Non-pigmented ciliary epithelial cell (primary cell): ENCODE results near the gene LRRK1.
A peak's percentile ranks its signal among the peaks of the same experiment; 100 is the strongest.
"Not testable (repeated sequence)": the region's sequence is repeated elsewhere in the genome, so short reads cannot be mapped to it uniquely, and the experiment has no call there.

Source experiments
- DNase-seq: peaks from one replicate; pipeline ENCODE4 v3.0.0-alpha.2; 2010; ENCODE audit warnings: low read depth

The LRRK1 gene

DNA sequence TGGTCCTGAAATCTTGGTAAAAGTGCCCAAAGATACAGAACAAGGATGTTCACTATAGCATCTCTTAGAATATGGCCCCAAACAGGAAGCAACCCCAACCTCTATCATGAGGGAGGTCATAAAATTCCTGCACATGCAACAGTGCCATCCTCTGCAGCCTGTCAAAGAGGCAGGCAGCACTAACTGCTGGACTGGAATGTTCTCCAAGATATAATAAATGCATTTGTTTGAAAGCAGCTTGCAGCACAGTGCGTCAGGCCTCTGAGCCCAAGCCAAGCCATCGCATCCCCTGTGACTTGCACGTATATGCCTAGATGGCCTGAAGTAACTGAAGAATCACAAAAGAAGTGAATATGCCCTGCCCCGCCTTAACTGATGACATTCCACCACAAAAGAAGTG, 153.1 kb downstream of the LRRK1 start:
- DNase-seq = not testable (repeated sequence)

DNA sequence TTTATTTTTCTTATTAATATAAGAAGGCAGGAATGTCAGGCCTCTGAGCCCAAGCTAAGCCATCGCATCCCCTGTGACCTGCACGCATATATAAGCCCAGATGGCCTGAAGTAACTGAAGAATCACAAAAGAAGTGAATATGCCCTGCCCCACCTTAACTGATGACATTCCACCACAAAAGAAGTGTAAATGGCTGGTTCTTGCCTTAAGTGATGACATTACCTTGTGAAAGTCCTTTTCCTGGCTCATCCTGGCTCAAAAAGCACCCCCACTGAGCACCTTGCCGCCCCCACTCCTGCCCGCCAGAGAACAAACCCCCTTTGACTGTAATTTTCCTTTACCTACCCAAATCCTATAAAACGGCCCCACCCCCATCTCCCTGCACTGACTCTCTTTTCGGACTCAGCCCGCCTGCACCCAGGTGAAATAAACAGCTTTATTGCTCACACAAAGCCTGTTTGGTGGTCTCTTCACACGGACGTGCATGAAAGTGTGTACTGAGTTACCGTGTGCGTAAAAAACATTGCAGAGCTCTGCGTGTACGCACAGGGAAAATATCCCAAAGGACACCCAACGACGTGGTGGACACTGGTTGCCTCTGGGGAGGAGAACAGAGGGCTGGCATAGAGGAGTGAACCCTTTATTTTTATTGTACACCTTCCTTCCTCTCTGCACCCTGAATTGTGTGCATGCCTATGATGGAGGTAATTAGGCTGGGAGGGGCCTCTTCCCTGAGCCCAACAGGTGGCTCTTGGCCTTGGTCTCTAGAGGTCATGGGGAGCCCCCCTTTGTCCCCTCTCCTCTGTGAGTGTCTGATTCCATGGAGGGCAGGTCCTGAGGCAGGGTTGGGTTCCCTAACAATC, 158.9 kb downstream of the LRRK1 start:
- not testable (repeated sequence) for DNase-seq

DNA sequence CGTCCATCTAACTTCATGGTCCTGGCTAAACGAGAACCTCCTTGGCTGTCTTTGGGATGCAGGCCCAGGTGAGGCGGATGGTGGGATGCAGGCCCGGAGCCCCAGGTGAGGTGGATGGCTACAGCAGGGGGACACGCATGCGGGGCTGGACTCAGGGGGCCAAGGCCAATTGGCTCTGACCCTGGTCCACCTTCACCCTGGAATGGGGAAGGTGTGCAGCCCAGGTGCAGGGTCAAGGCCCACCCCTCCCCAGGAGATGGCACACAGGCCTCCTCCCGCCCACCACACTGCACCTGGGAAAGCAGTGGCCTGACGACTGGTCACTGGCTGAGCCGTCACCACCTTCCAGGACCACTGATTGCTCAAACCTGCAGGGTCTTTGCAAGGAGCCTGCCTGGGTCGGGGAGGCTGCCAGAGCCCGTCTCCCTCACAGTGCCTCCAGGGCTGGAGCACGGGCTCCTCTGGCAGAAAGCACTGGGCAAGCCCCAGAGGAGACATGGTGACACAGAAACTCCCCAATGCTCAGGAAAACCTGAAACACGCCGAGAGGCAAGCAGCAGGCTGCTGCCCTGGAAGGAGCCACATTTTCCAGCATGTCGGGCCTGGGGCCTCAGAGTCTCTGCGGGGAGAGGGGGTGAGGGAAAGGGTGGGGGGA, 159.6 kb downstream of the LRRK1 start:
- DNase-seq = no peak

DNA sequence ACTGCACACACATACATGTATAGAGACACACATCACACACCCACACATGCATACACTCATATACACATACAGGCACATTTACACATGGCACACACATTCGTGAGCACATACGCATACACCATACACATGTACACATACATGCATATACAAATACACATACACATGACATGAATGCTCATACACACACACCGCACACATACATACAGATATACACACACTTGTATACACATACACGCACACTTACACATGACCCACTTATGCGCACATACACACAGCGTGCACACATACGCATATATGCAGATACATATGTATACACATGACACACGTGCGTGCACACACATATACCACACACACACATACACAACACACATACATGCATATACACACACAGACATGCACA, 162.7 kb downstream of the LRRK1 start:
- no peak for DNase-seq

DNA sequence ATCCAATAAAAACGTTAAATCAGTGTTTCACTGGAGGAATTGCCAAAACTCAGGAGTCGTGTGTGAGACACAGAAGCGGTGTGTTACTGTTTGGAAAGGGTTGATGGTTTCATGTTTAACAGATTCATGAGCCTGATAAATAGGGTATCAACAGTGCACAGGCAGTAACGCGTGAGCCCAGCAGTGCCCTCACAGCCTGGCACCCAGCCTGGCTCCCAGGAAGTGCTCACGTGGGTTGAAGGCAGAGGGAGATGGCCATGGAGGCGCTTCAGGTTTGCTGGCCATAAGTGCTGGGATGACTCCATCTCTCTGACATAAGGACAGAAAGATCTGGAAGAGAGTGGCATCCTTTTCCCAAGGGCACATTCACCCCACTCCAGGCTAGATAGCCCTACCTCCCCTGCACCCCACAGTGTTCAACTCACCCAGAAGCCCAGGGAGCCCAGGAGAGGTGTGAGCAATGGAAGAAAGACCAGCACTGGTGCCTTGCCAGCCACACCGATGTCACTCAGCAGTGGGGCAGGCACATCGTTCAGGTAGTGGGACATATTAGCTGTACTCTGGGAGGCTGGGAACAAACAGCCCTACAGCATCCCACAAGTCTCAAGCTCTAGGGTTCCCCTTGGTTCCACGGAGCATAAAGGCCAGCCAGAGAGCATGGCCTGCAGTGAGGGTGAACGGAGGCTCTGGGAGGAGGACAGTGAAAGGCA, 164.3 kb downstream of the LRRK1 start:
- DNase-seq = no peak

DNA sequence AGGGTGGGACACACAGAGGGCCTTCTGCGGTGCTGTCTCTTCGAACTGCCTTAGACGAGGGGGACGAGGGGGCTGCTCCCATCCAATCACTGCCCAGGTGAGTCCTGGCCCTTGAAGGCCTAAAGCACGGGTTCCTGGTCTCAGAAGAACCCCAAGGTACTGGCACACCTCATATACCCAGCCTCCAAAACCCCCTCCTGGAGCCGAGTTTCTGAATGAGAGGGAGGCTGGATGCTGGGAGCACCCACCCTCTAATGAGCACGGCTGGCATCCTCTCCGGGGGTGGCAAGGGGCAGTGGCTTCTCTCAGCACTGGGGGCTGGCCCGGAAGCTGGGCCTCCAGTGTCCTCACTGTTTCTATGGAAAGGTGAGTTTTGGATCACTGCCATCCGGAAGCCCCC, 165.6 kb downstream of the LRRK1 start:
- DNase-seq = no peak

DNA sequence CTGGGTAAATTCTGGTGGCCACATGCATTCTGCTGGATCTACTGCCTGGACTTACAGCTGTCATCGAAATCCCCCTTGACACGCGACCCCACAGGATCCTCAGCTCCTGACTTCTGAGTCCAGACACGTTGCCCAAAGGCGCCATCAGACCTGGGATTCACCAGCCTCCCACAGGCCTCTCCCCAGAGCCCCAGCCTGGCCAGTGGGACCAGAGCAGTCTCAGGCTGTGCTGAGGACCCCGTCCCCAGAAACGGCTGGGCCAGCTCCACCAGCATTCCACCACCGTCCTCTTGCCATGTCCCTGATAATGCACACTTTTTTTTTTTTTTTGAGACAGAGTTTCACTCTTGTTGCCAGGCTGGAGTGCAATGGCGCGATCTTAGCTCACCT, 166.1 kb downstream of the LRRK1 start:
- no peak for DNase-seq

DNA sequence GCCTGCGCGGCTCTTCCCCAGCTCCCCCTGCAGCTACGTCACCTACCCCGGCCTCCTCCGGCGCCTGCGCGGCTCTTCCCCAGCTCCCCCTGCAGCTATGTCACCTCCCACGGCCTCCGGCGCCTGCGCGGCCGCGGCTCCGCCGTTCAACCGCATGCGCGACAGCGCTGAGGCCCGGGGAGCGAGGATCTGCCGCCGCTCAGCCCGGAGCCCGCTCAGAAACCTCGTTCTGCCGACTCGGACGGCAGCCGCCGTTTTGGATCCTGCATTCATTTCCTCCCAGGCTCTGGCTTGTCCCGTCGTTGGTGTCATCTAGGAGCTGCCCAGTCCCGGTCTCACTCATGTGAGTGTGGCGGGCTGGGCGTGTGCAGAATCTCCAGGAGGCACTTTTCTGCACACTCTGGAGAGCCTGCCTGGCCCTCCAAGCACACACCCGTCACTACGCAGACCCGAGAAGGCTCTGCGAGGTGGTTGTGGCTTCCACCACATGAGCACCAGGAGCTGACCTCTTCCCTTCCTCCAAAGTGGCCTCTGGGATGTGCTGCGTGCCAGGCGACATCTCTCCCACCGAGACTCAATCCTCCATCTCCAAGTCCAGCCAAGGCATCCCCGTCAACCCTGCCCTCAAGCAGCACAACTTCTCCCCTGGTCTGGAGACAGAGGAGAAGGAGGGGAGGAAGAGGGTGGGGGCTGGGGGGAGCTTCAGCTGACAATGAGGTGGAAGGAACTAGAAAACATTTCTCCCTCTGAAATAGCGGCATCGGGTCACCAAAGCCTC, 167.4 kb downstream of the LRRK1 start:
- DNase-seq = no peak

DNA sequence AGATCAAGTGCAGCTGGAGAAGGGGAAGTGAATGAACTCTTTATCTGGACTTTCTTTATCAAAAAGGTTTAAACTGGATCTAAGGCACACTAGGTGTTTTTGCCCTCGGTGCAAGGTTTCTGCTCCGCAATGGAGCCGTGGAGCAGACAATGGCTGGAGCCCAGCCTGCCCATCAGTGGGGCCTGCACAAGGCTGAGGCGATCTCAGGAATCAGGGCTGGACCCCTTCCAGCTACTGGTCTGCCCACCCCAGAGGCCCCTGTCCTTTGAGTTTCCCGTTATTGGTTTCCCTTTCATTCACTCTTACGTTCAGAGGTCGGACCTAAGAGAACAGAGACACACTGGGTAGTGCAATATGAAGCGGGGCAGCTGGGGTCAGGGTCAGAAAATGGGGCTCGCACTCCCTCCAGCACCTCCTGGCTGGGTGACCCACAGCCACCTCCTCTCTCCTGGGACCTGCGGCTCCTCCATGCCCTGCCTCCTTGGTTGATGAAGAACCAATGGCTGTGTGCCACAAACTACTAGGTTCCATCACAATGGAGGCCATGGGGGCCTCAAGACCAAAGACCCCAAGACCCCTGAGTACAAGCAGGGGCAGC, 168.1 kb downstream of the LRRK1 start:
- DNase-seq = no peak

DNA sequence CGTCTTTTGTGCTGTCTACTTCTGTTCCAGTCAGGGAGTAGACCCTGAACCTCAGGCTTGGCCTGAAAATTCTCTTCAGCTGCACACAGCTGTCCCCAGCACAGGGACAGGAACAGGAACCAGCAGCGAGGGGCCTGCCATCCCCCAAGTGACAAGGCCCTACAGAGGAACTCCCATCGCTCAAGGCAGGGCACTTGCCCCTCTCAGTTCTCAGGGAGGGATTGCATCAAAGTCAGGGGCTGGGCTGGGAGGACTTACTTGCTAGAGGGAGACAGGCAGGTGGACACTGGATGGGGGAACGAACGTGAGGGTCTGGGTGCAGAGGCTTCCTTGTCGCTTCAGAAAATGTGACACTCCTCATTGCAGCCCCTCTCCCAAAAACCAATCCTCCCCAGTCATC, 169.1 kb downstream of the LRRK1 start:
- no peak for DNase-seq

DNA sequence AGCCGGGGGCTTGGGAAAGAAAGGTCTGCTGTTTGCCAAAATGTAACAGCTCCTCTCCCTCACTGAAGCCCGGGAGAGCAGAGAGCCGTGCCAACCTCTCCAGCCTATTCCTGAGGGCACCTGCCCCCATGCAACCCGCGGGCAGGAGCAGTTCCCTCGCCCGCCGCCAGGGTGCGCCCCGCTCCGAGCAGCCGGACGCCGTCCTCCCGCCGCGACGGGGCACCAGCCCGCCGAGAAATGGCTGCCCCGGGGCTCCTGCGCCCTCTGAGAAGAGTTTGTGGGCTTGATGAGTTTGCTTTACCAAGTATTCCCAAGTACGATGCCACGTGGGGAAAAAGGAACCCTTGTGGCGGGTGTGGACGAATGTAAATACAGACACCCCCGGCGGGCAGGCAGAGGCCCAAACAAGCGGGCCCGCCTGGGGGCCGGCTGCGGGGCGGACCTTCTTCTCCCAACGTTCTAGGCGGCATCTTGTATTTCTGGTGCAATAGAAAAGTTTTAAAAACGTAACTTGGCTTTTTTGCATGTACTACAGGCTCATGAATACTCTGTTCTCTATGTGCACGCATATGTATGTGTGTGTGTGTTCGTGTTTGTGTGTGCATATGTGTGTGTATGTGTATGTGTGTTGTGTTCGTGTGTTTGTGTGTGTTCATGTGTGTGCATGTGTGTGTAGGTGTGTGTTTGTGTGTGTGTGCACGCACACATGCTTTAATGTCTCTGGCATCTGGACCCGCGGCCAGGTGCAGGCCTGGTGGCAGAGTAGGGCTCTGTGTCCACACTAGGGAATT, 169.8 kb downstream of the LRRK1 start:
- DNase-seq = no peak

DNA sequence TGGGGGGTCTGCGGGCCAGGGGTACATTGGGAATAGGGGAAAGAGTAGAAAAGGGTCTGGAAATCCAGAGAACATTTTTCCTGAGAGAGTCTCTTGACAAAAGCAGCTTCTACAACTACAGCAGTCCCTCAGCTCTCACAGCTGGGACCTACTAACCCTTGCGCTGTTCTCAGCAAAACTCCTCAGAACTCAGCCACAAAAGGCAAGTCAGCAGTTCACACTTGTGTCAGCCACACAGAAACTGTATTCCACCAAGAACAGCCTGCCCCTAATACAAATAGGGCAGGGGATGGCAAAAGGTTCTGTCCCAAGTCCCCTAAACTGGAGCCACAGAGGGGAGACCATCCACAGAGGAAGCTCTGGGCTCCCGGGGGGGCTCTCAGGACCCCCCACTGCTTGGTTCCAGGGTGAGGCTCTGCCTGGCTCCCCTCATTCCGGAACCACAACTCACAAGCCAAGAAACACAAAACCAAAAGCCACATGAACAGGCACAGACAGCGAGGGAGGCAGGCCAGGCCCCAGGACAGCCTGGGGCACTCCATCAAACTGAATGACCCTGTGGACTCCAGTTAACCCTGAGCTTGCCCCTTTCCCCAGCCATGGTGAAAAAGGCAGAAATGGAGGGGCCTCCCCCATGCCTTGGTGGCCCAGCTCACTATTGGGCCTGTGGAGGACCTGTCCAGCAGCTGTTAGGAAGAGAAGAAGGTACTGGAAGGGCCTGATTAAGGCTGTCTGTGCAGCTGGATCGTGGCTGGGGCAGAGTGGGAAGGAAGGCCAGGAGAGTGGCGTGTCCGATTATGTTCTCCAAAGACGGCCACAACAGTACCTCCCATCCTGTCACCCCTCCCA, 170.6 kb downstream of the LRRK1 start:
- no peak for DNase-seq

DNA sequence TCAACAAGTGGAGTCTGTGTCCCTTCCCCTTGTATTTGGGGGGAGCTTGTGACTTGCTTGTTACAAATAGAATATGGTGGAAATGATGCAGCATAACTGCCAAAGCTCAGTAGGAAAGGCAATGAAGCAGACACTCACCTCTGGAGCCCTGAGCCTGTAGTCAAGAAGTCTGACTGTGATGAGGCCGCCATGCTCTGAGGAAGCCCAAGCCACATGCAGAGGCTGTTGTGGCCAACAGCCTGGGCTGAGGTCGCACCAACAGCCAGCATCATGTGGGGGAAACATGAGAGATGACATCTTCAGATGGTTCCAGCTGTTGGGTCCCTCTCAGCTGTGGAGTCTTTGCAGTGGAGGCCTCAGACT, 171.3 kb downstream of the LRRK1 start:
- no peak for DNase-seq

DNA sequence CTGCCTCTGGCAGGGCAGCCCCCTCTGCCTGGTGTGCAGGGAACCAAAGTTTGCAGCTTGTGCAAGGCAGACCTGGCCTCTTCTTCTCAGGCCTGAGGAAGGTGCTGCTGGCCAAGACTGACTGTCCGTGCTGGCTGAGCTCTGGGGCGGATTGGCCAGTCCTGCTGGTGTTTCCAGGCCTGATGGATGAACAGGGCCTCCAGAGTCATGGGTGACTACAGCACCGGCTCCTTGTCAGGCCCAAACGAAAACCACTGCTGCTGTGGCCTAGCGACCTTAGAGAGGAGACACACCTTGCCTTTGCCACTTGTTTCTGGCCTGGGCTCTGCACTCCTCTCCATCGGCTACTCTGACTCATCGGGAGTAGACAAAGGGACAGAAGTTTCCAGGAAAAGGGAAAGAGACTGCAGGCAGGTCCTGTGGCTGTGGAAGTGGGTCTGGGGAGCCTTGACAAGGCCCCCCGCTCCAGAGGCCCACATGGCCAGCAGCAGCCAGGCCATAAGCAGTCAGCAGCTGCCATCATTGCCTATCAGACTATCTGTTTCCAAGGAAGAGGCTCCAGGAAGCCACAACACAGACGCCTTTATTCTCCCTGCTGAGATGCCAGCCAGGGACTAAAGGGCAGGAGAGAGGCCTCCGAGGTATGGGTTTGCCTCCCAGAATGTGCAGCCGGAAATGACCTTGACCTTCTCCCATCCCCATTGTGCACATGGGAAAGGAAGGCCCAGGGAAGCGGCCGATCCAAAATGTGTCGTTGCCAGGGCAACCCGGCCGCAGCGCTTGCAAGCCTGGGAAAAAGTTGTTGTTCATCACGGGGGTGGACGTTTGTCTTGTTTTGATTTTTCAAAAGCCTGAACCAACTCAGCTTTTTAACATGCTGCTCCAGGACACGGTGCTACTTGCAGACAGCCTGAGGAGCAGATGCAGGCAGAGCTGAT, 172.2 kb downstream of the LRRK1 start:
- peak; percentile 24 for DNase-seq

DNA sequence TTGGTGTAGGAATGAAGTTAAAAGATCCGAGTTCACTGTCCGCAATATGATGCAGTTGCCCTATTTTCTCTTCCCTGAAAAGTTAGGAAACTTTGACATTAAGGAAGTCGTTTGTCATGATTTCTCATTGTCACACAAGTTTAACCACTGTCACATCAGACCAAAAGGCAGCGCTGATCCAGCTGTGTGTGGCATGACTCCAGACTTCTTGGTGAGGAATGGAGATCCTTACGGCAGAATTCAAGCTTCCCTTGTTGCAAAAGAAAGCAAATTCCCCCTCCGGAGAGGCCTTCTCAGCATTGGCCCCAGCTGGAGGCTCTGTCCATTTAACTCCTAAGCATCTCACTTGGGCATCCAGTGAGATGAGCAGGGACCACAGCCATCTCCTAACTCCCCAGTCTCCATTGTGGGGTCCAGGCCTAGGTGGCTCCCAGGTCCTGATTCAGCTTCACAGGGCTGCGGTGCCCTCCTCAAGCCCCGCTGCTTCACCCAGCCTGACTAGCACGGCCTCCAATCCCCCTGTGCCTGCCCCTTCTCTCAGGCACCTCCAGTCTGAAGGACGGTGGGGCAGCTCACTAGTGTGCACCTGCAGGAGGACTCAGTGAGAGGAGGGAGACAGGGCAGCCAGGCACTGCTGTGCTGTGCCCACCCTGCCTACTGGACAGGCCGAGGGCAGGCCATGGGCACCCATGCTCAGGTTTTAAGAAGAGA, 173.2 kb downstream of the LRRK1 start:
- no peak for DNase-seq

DNA sequence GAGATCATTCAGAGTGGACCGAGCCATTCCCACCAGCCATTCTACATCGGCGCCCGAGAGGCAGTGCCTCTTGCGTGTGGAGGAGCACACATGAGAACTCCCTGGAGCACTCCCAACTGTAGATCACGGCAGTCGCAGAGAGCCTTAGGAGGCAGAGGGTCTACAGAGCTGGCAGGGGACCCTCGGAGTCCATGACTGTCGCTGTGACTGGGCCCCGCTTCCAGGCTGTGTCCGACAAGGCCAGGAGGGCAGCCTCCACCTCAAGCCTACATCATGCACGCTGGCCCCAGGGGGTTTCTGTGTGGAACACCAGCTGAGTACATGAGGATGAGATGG, 173.7 kb downstream of the LRRK1 start:
- DNase-seq = no peak

DNA sequence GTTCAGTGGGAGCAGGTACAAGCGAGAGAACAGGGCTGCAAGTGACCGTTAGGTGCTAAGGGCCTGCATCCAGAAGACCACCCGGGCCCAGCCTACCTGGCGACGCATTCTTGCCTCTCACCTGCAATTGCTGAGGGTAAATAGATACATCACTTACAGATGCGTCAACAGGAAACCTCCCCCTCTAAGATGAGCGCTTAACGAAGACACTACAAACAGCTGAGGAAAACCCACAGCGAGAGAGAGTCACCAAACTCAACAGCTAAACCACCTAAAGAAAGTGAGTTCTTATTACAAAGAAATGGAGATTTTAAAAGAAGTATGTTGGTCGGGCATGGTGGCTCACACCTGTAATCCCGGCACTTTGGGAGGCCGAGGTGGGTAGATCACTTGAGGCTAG, 174.8 kb downstream of the LRRK1 start:
- DNase-seq = no peak

DNA sequence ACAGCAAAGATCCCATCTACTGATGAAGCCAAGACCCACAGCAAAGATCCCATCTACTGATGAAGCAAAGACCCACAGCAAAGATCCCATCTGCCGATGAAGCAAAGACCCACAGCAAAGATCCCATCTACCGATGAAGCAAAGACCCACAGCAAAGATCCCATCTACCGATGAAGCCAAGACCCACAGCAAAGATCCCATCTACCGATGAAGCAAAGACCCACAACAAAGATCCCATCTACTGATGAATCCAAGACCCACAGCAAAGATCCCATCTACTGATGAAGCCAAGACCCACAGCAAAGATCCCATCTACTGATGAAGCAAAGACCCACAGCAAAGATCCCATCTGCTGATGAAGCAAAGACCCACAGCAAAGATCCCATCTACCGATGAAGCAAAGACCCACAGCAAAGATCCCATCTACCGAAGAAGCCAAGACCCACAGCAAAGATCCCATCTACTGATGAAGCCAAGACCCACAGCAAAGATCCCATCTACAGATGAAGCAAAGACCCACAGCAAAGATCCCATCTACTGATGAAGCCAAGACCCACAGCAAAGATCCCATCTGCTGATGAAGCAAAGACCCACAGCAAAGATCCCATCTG, 176.7 kb downstream of the LRRK1 start:
- not testable (repeated sequence) for DNase-seq
